Measurements from ENCODE around the gene SH3PXD2A.

SH3PXD2A gene

DNA sequence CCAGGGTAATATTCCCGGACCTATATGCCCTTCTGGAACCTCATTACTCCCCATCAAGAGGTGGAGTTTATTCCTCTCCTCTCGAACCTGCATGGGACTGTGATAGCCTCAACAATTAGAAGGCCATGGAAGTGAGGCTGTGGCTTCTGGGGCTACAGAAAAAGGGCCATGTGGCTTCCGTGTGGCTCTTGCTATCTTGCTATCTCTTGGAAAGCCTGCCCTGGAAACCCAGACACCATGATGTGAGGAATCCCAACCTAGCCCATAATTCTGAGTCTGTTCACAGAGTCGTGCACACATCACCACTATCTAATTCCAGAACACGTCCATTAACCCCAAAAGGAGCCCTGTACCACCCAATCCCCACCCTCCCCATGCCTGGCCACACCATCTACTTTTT is 20.8 kb upstream of the SH3PXD2A start:
- DNase-seq (ENCODE audit: low read depth) = no peak
- TF ChIP-seq, protein P1, sequence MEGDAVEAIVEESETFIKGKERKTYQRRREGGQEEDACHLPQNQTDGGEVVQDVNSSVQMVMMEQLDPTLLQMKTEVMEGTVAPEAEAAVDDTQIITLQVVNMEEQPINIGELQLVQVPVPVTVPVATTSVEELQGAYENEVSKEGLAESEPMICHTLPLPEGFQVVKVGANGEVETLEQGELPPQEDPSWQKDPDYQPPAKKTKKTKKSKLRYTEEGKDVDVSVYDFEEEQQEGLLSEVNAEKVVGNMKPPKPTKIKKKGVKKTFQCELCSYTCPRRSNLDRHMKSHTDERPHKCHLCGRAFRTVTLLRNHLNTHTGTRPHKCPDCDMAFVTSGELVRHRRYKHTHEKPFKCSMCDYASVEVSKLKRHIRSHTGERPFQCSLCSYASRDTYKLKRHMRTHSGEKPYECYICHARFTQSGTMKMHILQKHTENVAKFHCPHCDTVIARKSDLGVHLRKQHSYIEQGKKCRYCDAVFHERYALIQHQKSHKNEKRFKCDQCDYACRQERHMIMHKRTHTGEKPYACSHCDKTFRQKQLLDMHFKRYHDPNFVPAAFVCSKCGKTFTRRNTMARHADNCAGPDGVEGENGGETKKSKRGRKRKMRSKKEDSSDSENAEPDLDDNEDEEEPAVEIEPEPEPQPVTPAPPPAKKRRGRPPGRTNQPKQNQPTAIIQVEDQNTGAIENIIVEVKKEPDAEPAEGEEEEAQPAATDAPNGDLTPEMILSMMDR (conservative IDR thresholded peaks at IDR 0.05; ENCODE audit: low read depth, low read length) = no peak
- H3K4me3 ChIP-seq (ENCODE audit: low read length) = no peak overlapping the region

DNA sequence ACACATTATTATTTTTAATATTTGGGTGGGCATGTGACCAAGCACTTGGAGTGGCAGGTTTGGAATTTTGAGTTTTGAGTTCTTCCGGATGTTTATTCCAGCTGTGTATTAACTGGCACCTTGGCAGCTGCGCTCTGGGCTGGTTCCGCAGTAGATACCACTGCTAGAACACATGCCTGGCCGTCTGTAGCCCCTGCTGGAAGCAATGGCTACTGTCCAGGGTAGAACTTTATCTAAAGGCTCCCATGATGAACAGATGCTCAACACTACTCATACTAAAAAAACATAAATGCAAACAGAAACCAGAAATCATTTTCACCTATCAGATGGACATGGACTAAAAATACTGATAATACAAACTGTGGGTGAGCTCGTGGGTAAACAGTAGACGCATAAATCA is 19.4 kb upstream of the SH3PXD2A start:
- H3K4me3 ChIP-seq (ENCODE audit: low read length) = no peak overlapping the region
- TF ChIP-seq, protein P1 (conservative IDR thresholded peaks at IDR 0.05; ENCODE audit: low read depth, low read length) = no peak
- DNase-seq (ENCODE audit: low read depth) = no peak

DNA sequence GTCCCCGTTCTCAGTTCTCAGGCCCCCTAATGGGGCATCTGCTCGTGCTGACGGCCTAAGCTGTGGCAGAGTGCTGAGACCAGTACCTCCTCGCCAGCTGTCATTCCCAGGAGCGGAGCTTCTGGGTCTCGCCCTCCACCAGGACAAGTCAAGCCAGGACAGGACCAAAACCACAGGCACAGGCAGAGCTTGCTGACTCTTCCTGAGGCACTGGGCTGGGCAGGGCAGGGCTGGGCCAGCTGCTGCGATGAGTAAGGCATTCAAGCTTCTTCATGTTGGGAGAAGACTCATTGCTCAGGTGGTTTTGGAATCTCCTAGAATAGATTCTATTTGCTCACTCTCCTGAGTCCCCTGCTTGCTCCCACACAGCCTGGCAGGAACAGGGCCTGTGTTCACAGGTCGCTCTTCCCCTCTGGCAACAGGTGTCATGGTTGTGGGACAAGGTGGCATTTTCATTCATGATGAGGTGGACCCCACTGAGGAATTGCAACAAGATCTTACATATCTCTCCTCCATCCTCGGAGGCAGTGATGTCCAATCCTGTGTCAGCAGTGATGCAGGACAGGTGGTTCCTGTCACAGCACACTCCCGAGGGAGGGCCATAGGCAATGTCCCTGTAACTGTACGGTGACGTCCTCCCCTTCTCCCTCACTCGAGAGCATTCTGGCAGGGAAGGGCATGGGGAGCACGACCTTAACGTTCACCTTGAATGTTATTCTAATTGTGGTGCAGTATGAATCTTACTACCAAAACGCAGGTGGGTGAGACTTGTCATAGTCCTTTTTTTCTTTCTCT is 17.0 kb upstream of the SH3PXD2A start:
- TF ChIP-seq, protein P1 (conservative IDR thresholded peaks at IDR 0.05; ENCODE audit: low read depth, low read length) = no peak
- DNase-seq (ENCODE audit: low read depth) = no peak
- no peak overlapping the region for H3K4me3 ChIP-seq (ENCODE audit: low read length)

DNA sequence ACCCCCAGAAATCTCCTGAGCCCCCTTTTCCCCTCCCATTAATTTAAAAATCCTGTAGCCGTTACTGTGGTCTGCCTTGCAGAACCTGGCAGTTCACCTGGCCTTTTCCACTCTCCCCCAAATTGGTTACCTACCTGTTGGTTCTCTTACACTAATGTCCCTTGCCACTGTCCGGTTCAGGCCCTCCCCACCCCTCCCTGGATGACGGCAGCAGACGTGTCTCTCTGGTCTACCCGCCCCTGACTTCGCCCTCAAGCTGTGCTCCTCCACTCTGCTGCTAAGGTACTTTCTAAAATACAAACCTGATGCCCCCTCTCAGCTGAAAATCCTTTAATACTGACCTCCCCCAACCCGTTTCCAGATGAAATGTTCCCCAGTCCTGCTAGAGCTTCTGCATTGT is 15.6 kb upstream of the SH3PXD2A start:
- DNase-seq (ENCODE audit: low read depth) = no peak
- TF ChIP-seq, protein P1 (conservative IDR thresholded peaks at IDR 0.05; ENCODE audit: low read depth, low read length) = no peak
- no peak overlapping the region for H3K4me3 ChIP-seq (ENCODE audit: low read length)

DNA sequence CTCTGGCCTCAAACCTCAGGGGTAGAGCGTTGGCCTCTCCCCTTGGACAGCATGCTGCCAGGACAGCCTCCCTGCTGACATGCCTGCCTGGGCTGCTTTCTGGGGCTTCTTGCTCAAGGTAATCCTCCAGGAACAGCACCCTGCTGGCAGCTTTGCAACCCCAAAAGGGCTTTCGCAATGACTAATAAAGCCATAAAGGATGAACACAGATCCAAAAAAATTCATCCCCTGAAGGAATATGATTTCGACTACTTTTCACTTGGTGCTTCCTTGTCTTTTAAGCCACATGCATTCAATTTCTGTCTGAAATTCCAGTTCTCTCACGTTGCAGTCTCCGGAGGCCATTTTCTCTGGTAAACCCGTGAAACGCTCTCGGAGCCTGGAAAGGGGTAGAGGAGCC is 15.1 kb upstream of the SH3PXD2A start:
- no peak for DNase-seq (ENCODE audit: low read depth)
- H3K4me3 ChIP-seq (ENCODE audit: low read length) = no peak overlapping the region
- TF ChIP-seq, protein P1 (conservative IDR thresholded peaks at IDR 0.05; ENCODE audit: low read depth, low read length) = no peak

DNA sequence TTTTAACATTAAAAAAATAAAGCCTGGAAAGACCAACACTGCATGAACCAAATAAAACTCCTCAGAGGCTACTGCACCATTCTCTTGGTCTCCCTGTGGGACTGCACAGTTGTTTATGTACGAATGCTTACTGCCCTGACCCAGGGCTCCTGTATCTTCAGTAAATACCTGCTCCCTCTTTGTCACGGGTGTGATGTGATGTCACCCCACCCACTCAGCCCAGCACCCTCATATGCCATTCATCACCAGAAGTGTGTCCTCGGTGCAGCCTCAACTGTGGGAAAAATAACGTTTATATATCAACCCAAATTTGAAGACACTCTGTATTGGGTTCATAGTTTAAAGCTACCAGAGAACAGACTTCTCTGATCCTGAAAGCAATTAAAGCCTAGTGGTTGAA is 14.0 kb upstream of the SH3PXD2A start:
- H3K4me3 ChIP-seq (ENCODE audit: low read length) = no peak overlapping the region
- TF ChIP-seq, protein P1 (conservative IDR thresholded peaks at IDR 0.05; ENCODE audit: low read depth, low read length) = no peak
- DNase-seq (ENCODE audit: low read depth) = no peak

DNA sequence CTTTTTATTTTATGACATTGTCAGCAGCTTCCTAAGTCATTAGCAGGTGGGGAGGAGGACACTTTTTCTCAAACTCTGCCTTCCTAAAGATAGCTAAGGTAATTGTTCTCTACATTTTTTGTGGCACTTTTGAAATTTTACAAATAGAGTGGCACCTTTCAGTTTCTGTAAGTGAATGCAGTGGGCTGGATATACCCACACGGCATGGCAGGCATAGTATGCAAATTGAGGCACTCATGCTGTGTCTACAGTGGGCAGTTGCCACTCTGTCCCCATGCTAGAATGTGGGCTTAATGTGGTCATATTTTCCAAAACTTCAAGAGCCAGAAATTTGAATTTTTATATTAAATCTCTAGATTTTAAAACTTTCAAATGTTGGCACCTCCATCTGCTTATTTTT is 12.8 kb upstream of the SH3PXD2A start:
- no peak overlapping the region for H3K4me3 ChIP-seq (ENCODE audit: low read length)
- TF ChIP-seq, protein P1 (conservative IDR thresholded peaks at IDR 0.05; ENCODE audit: low read depth, low read length) = no peak
- DNase-seq (ENCODE audit: low read depth) = no peak

All from retinal pigment epithelial cell (primary cell).